AG09319 (cell line): Measurements from ENCODE around the gene ZBTB21.

Experiments
- DNase-seq: peaks from one replicate; pipeline ENCODE4 v3.0.0-alpha.2; 2010; ENCODE audit warnings: low read depth; ENCODE audit errors: extremely low read depth
- CTCF ChIP-seq: IDR thresholded peaks from 2 replicates; pipeline ENCODE4 v1.5.1; 2011; ENCODE audit warnings: low read depth, mild to moderate bottlenecking, inconsistent platforms, low read length, moderate library complexity

The ZBTB21 gene

DNA sequence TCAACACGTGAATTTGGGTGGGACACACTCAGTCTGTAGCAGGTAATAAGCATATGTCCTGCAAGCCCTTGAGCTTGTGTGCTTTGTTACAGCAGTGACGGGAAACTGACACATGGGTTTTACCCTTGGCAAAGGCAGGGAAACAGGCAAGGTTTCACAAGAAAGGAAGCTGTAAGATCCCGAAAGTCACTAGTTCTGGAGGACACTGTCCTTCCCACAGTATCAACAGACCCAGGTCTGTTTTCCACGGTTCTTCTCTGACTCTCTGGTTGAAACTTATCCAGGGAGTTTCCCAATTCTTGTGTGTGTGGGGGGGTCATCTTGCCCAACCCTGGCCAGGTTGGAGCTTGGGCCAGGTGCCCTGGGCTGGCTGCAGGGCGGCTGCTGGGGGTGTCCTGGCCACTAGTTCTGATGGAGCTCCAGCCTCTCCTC is 29.3 kb upstream of the ZBTB21 start:
- no peak for TF ChIP-seq CTCF
- peak; percentile 27 for DNase-seq

- TF ChIP-seq CTCF, result no peak
- DNase-seq, result peak; percentile 34
Observed at GRCh38 chr21:42038826-42039425, 28.8 kb upstream of the ZBTB21 start.

DNA sequence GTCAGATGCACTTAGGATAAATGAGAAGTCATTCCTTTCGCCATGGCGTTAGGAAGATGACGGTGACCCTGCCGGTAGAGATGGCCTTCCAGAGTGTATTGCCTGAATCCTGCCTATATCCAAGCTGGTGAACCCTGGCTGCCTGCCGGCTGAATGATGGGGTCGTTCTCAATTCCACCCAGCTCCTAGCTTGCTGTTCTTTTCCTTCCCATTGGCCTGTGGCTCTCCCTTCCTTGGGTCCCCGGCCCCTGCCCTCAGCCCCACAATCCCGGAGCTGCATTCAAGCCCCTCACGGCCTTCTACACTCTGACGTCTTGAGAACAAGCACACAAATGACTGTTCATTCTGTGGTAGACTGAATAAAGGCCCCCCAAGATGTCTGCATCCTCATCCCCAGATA is 28.2 kb upstream of the ZBTB21 start:
- TF ChIP-seq CTCF, result no peak
- no peak for DNase-seq

DNA sequence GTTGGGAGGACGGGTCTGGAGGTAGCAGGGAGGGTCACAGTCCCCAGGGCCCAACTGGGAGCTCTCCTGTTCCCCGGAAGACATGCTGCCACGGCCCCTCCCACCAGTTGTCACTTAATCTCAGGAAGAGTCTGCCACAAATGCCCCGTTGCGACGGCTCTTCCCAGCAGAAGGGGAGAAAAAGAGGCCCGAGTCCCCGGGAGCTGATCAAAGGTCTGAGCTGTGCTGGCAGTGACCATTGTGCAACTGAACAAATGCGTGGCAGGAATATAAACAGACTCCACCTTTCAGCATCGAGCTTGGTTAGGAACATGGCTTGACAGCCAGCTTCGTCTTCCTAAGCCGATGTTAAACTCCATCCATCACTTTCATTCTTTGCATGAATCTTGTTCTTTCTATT is 27.8 kb upstream of the ZBTB21 start:
- no peak for DNase-seq
- no peak for TF ChIP-seq CTCF

GRCh38 chr21:42037516-42037915 is 27.4 kb upstream of the ZBTB21 start:
- DNase-seq, result no peak
- TF ChIP-seq CTCF, result no peak

- DNase-seq, result no peak
- no peak for TF ChIP-seq CTCF
Observed at GRCh38 chr21:42036313-42036712, 26.2 kb upstream of the ZBTB21 start.

DNA sequence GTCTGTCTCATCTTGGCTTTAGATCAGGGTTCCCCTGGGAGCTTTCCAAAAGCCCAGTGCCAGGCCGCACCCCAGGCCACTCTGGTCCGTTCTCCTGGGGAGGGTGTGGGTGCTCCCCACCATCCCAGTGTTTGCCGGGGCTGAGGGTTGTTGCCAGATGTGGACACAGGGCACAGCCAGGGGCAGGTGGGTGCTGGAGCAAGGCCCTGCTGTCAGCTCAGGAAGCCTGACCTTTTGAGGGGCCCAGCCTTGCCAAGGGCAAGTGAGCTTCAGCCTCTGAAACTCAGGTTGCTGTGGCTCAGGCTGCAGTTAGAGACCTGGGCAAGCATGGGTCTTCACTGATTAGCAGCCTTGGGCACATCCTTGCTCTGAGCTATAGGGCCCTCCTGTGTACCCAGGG is 22.8 kb upstream of the ZBTB21 start:
- TF ChIP-seq CTCF, result no peak
- no peak for DNase-seq
